Prostate gland (tissue), 2 donors: ENCODE data around the gene DHX30. TPM values are rescaled to one million over a fixed set of nuclear protein-coding genes. Genes with fewer than 3 reads are reported as not detected.

Source experiments
- DNase-seq: peaks from one replicate; pipeline ENCODE4 v3.0.0-alpha.2; 2019; ENCODE audit warnings: low spot score
- H3K27ac ChIP-seq, 2 donors: fragments of 200-600 bp; sonication (generic); 2 replicates each; pipeline ENCODE4 v1.5.1; 2017 to 2019
- H3K27me3 ChIP-seq: fragments of 200-600 bp; sonication (generic); replicated peaks from 2 replicates; pipeline ENCODE4 v1.5.1; 2019; ENCODE audit not compliant: insufficient read depth
- H3K36me3 ChIP-seq, 2 donors: fragments of 200-600 bp; sonication (generic); 1 replicate in 1 of 2; 2 replicates in 1 of 2; pipeline versions ENCODE4 v1.5.1 to v1.8.1; 2017 to 2019
- H3K4me1 ChIP-seq: fragments of 200-600 bp; sonication (generic); replicated peaks from 2 replicates; pipeline ENCODE4 v1.5.1; 2019
- H3K4me3 ChIP-seq, 2 donors: fragments of 200-600 bp; sonication (generic); 2 replicates each; pipeline ENCODE4 v1.5.1; 2017 to 2019
- H3K9me3 ChIP-seq: fragments of 200-600 bp; sonication (generic); 2 replicates; pipeline ENCODE4 v1.5.1; 2017
- CTCF ChIP-seq, 4 experiments: fragments of 200-600 bp in 2 of 4; fragments of 450-650 bp in 2 of 4; sonication (generic) in 2 of 4; IDR thresholded peaks; 1 replicate in 3 of 4; 2 replicates in 1 of 4; pipeline ENCODE4 v1.5.1; 2016 to 2019; ENCODE audit warnings: antibody characterized with exemption in 4 of 4, mild to moderate bottlenecking in 2 of 4, moderate library complexity in 2 of 4
- POLR2A ChIP-seq: fragments of 450-650 bp; IDR thresholded peaks from one replicate; pipeline ENCODE4 v1.6.1; 2016; ENCODE audit warnings: antibody characterized with exemption, mild to moderate bottlenecking
- POLR2AphosphoS5 ChIP-seq: sonication (generic); formaldehyde crosslinking; IDR thresholded peaks from one replicate; pipeline ENCODE4 v1.6.1; 2017; ENCODE audit warnings: antibody characterized with exemption
- WGBS: methylation state at CpG from one replicate; pipeline ENCODE4 v1.1.5; 2018; 5-methylcytosine and 5-hydroxymethylcytosine counted together
- intact Hi-C: fragments of 100-400 bp; cut with DNase I; formaldehyde crosslinking; loops from one replicate; pipeline ENCODE4 v1.14.2; 2022
- total RNA-seq, 2 donors: library from RNA; depleted of rRNA; stranded (reverse); fragments of >200 nt; gene quantifications; one replicate each; pipeline ENCODE4 v1.1.0, GENCODE V29; 2016

DHX30 gene
- total RNA-seq, 2 donors from 2014 or later = 72.9 to 107 TPM

- Histone ChIP-seq H3K4me3 (no peak overlapping the region), H3K27me3 (no peaks in the 10 kb centered on the region), H3K27ac (no peak overlapping the region), H3K9me3 (no peaks in the 10 kb centered on the region), H3K4me1 (no peaks in the 10 kb centered on the region), H3K36me3 (peaks cover 6 to 8% of the 10 kb centered on the region in 2 donors)
- no peak for DNase-seq
- intact Hi-C loops = no loop called here
- TF ChIP-seq CTCF (IDR thresholded peaks at IDR 0.05) = no peak
- no peak for TF ChIP-seq POLR2A
- no peak for TF ChIP-seq POLR2AphosphoS5
- 85% methylated on average over 14 of the region's 14 CpGs for WGBS
Measured at GRCh38 chr3:47854720-47855455, 52.0 kb downstream of the DHX30 start.

- Histone ChIP-seq H3K27ac (no peak overlapping the region), H3K27me3 (no peaks in the 10 kb centered on the region), H3K9me3 (no peaks in the 10 kb centered on the region), H3K4me1 (no peaks in the 10 kb centered on the region), H3K4me3 (no peak overlapping the region), H3K36me3 (peaks cover 6 to 8% of the 10 kb centered on the region in 2 donors)
- intact Hi-C loops = no loop called here
- no peak for TF ChIP-seq CTCF (IDR thresholded peaks at IDR 0.05)
- TF ChIP-seq POLR2A = no peak
- TF ChIP-seq POLR2AphosphoS5 = no peak
- 79% methylated on average over 21 of the region's 21 CpGs for WGBS
- DNase-seq = no peak
Measured at GRCh38 chr3:47855461-47856383, 52.8 kb downstream of the DHX30 start.

- TF ChIP-seq CTCF (IDR thresholded peaks at IDR 0.05) = no peak
- TF ChIP-seq POLR2A = no peak
- no peak for TF ChIP-seq POLR2AphosphoS5
- DNase-seq = no peak
- Histone ChIP-seq H3K4me1 (no peaks in the 10 kb centered on the region), H3K9me3 (no peaks in the 10 kb centered on the region), H3K4me3 (no peak overlapping the region), H3K27me3 (no peaks in the 10 kb centered on the region), H3K36me3 (peaks cover 6 to 8% of the 10 kb centered on the region in 2 donors), H3K27ac (no peak overlapping the region)
- WGBS = 82% methylated on average over 11 of the region's 11 CpGs
- intact Hi-C loops = no loop called here
Measured at GRCh38 chr3:47856669-47857068, 53.7 kb downstream of the DHX30 start.

- Histone ChIP-seq H3K36me3 (peaks cover 6 to 8% of the 10 kb centered on the region in 2 donors), H3K4me3 (no peak overlapping the region), H3K27ac (no peak overlapping the region), H3K9me3 (no peaks in the 10 kb centered on the region), H3K27me3 (no peaks in the 10 kb centered on the region), H3K4me1 (no peaks in the 10 kb centered on the region)
- TF ChIP-seq POLR2AphosphoS5 (no peak), POLR2A (no peak), CTCF (IDR thresholded peaks at IDR 0.05) (no peak)
- 77% methylated on average over 2 of the region's 2 CpGs for WGBS
- intact Hi-C loops = no loop called here
- DNase-seq = no peak
Measured at GRCh38 chr3:47857151-47857550, 54.2 kb downstream of the DHX30 start.
